Right ventricle myocardium inferior (tissue), 1 donor: ENCODE results near the gene POU6F1. TPM values are rescaled to one million over a fixed set of nuclear protein-coding genes. Genes with fewer than 3 reads are reported as not detected.

Experiments
- total RNA-seq: library from RNA; stranded (reverse); fragmentation: NEBNext Ultra II Directional; extraction: Animal tissue kit (Norgen Biotek cat#: 25700); gene quantifications from one replicate; pipeline ENCODE4 v1.2.1, GENCODE V29; 2021
- donor health status: DM: no; HTN: yes; CAD: no; lungs with severe emphysema.

POU6F1 gene
- total RNA-seq, 1 donor from 2014 or later = 8.6 TPM

Other genes starting within 250 kb of the POU6F1 start
- 23.7 TPM for gene SLC11A2, start 191.7 kb downstream of the POU6F1 start, total RNA-seq
- 17.0 TPM for gene LETMD1, start 169.7 kb downstream of the POU6F1 start, total RNA-seq
- 25.7 TPM for gene CSRNP2, start 134.5 kb downstream of the POU6F1 start, total RNA-seq
- 22.3 TPM for gene TFCP2, start 44.9 kb downstream of the POU6F1 start, total RNA-seq
- gene DAZAP2, start 20.8 kb upstream of the POU6F1 start, total RNA-seq = 136 TPM
- 3.8 TPM for gene SMAGP, start 52.4 kb upstream of the POU6F1 start, total RNA-seq
- 2.0 TPM for gene BIN2, start 106.1 kb upstream of the POU6F1 start, total RNA-seq
- gene CELA1, start 128.6 kb upstream of the POU6F1 start, total RNA-seq = not detected
- 1.7 TPM for gene GALNT6, start 173.3 kb upstream of the POU6F1 start, total RNA-seq
- gene SLC4A8, start 206.8 kb upstream of the POU6F1 start, total RNA-seq = 0.08 TPM